CD4-positive, alpha-beta T cell treated with Interleukin-6 for 4 hours (primary cell): ENCODE results near the gene ME2.
A peak's percentile ranks its signal among the peaks of the same experiment; 100 is the strongest.
"Not testable (repeated sequence)": the region's sequence is repeated elsewhere in the genome, so short reads cannot be mapped to it uniquely, and the experiment has no call there.

Experiments
- DNase-seq: peaks from one replicate; pipeline ENCODE4 v3.0.0-alpha.2; 2020; ENCODE audit warnings: mixed read lengths

ME2 gene

GRCh38 chr18:50928551-50928950, 49.6 kb downstream of the ME2 start:
- no peak for DNase-seq

GRCh38 chr18:50933684-50934083, 54.8 kb downstream of the ME2 start:
- no peak for DNase-seq

- no peak for DNase-seq
Measured at GRCh38 chr18:50934545-50935211, 55.8 kb downstream of the ME2 start.

GRCh38 chr18:50935493-50936191, 56.7 kb downstream of the ME2 start:
- DNase-seq = no peak

GRCh38 chr18:50937183-50937582, 58.3 kb downstream of the ME2 start:
- no peak for DNase-seq

- DNase-seq = no peak
Measured at GRCh38 chr18:50938912-50939311, 60.0 kb downstream of the ME2 start.

- DNase-seq = no peak
Measured at GRCh38 chr18:50944245-50944932, 65.5 kb downstream of the ME2 start.

- not testable (repeated sequence) for DNase-seq
Measured at GRCh38 chr18:50945918-50946317, 67.0 kb downstream of the ME2 start.

- DNase-seq = no peak
Measured at GRCh38 chr18:50947899-50948298, 69.0 kb downstream of the ME2 start.

- no peak for DNase-seq
Measured at GRCh38 chr18:50949185-50949584, 70.3 kb downstream of the ME2 start.

GRCh38 chr18:50950626-50951025, 71.7 kb downstream of the ME2 start:
- DNase-seq = no peak

- DNase-seq = no peak
Measured at GRCh38 chr18:50953822-50954221, 74.9 kb downstream of the ME2 start.

- no peak for DNase-seq
Measured at GRCh38 chr18:50955253-50955652, 76.3 kb downstream of the ME2 start.

GRCh38 chr18:50956116-50956515, 77.2 kb downstream of the ME2 start:
- DNase-seq = no peak

- no peak for DNase-seq
Measured at GRCh38 chr18:50961974-50962373, 83.1 kb downstream of the ME2 start.

GRCh38 chr18:50967714-50968661, 89.1 kb downstream of the ME2 start, which contains the start of gene ELAC1:
TSS of gene ELAC1 (plus strand) at chr18:50968040. CDS start at chr18:50974405, 6,365 bp downstream.
- peak; percentile 71 for DNase-seq

- DNase-seq = no peak
Measured at GRCh38 chr18:50969448-50969847, 90.5 kb downstream of the ME2 start.

GRCh38 chr18:50970006-50970405, 91.1 kb downstream of the ME2 start:
- DNase-seq = no peak

GRCh38 chr18:50972404-50972803, 93.5 kb downstream of the ME2 start:
- DNase-seq = not testable (repeated sequence)

- no peak for DNase-seq
Measured at GRCh38 chr18:50973367-50974126, 94.6 kb downstream of the ME2 start.

- no peak for DNase-seq
Measured at GRCh38 chr18:50977037-50977760, 98.3 kb downstream of the ME2 start.
